Stimulated activated CD4-positive, alpha-beta T cell treated with anti-CD3 and anti-CD28 coated beads, Interleukin-4, amount 100 ng/mL, for 4 hours (primary cell): Measurements from ENCODE around the gene NUP98.
"Not testable (repeated sequence)": the region's sequence is repeated elsewhere in the genome, so short reads cannot be mapped to it uniquely, and the experiment has no call there.

Source experiments
- DNase-seq, 2 experiments: peaks; one replicate each; pipeline ENCODE4 v3.0.0-alpha.2; 2020

The NUP98 gene

GRCh38 chr11:3825473-3826154 is 28.3 kb upstream of the NUP98 start:
- DNase-seq = no peak

DNA sequence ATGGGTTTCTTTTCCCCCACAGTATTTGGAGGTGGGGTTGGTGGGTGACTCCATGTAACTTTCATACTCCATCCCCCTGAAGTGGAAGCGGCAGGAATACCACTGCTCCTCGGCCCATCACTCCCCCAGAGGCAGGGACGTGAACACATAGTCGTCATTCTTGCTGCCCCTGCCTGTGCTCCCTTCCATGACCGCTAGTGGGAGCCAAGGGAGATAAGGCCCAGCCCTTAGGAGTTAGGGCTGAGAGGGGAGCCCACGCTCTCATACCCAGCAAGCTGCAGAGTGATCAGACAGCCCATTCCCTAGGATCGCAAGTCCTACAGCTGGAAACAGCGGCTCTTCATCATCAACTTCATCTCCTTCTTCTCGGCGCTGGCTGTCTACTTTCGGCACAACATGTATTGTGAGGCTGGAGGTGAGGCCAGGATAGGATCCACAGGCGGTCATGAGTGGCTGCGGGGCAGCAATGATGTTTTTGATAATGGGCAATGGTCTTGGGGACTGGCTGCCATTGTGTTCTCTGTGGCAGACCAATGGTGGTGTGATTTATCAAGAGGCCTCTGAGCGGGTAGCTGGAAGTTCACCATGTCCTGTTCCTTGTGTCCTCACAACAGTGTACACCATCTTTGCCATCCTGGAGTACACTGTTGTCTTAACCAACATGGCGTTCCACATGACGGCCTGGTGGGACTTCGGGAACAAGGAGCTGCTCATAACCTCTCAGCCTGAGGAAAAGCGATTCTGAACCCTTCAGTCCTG is 27.5 kb upstream of the NUP98 start:
- peak; percentile 74 to 81 for DNase-seq

DNA sequence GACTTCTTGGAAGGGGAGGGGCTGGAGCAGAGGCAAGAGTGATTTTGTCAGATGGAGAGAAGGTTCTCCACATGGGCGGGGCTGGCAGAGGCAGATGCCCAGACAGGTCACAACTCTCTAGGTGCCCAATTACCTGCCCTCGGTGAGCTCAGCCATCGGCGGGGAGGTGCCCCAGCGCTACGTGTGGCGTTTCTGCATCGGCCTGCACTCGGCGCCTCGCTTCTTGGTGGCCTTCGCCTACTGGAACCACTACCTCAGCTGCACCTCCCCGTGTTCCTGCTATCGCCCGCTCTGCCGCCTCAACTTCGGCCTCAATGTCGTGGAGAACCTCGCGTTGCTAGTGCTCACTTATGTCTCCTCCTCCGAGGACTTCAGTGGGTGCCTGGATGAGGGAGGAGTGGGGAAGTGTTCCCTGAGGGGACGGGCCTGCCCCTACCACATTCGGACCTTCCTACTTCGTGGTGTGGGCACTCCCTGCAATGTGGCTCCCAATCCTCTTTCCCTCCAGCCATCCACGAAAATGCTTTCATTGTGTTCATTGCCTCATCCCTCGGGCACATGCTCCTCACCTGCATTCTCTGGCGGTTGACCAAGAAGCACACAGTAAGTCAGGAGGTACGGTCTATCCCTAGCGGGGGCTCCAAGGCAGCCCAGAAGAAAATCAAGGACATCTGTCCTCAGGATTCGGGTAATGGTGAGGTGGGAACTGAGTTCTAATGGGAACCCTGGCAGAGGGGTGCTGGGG is 26.6 kb upstream of the NUP98 start:
- DNase-seq = no peak

DNA sequence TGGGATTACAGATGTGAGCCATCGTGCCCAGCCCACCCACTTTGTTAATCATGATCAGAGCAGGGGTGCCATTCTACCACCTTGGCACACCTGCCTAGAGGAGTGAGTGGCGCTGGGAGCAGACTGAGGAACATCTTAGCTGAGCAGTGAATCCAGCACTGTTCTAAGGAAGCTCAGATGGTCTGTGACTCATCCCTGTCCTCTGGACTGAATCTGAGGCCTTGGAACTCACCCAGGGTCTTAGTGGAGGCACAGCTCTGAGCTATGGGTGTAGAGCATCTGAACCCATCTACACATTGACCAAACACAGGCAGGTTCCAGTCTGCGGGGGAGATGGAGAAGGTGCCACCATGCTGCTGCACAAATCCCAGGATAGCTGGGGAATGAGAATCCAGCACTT is 25.9 kb upstream of the NUP98 start:
- DNase-seq = no peak

DNA sequence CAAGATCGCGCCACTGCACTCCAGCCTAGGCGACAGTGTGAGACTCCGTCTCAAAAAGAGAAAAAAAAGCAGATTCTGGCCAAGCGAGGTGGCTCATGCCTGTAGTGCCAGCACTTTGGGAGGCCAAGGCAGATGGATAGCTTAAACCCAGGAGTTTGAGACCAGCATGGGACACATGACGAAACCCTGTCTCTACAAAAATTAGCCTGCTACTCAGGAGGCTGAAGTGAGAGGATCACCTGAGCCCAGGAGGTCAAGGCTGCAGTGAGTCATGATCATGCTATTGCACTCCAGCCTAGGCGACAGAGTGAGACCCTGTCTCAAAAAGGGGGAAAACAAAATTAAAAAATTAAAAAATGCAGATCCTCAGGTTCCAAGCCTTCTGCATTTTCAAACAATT is 25.0 kb upstream of the NUP98 start:
- DNase-seq = no peak

DNA sequence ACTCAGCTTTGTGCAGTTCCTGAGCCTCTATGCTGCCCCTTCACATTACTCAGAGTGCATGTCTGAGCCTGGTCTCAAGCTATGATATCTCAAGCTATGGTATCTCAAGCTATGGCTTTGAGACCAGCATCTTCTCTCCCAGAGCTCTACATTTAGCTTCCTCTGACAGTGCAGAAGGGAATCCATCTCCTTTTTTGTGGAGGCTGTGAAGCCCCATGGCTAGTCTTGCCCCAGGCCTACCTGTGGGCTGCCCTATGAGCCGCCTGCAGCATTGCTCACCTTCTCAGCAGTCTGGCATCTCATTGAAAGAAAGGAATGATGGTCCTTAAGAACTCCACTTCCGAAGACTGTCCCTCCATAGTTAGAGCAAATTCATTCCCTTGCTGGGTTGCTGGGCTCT is 23.6 kb upstream of the NUP98 start:
- no peak for DNase-seq

GRCh38 chr11:3817181-3817800 is 19.9 kb upstream of the NUP98 start:
- DNase-seq = no peak

DNA sequence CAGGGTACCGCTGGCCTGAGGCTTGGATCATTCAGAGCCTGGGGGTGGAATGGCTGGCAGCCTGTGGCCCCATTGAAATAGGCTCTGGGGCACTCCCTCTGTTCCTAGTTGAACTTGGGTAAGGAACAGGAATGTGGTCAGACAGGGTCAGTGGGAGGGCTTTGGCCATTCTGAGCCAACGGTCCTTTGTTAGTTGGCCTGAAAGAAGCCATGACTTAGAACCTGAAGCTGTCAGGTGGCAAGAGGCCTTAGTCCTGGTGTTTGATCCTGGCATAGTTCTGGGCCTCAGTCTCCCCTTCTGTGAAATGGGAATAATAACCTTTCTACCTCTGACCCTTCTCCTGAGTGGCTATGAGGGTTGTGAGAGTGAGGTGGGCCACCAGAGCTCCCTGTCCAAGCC is 19.3 kb upstream of the NUP98 start:
- no peak for DNase-seq

- no peak for DNase-seq
Observed at GRCh38 chr11:3815845-3816244, 18.5 kb upstream of the NUP98 start.

GRCh38 chr11:3814832-3815231 is 17.5 kb upstream of the NUP98 start:
- not testable (repeated sequence) for DNase-seq

- no peak for DNase-seq
Observed at GRCh38 chr11:3810951-3811350, 13.6 kb upstream of the NUP98 start.

- DNase-seq = no peak
Observed at GRCh38 chr11:3810446-3810845, 13.1 kb upstream of the NUP98 start.

- DNase-seq = no peak
Observed at GRCh38 chr11:3809624-3809928, 12.2 kb upstream of the NUP98 start.

- DNase-seq = peak in 1 of 2 experiments; percentile 37
Observed at GRCh38 chr11:3808861-3809623, 11.7 kb upstream of the NUP98 start.

- peak; percentile 43 to 67 for DNase-seq
Observed at GRCh38 chr11:3807909-3808860, 10.8 kb upstream of the NUP98 start, which contains the start of gene PGAP2. TSS of gene PGAP2 (plus strand) at chr11:3808560. CDS start at chr11:3811260, 2,700 bp downstream.

- no peak for DNase-seq
Observed at GRCh38 chr11:3803726-3804495, 6.6 kb upstream of the NUP98 start.

DNA sequence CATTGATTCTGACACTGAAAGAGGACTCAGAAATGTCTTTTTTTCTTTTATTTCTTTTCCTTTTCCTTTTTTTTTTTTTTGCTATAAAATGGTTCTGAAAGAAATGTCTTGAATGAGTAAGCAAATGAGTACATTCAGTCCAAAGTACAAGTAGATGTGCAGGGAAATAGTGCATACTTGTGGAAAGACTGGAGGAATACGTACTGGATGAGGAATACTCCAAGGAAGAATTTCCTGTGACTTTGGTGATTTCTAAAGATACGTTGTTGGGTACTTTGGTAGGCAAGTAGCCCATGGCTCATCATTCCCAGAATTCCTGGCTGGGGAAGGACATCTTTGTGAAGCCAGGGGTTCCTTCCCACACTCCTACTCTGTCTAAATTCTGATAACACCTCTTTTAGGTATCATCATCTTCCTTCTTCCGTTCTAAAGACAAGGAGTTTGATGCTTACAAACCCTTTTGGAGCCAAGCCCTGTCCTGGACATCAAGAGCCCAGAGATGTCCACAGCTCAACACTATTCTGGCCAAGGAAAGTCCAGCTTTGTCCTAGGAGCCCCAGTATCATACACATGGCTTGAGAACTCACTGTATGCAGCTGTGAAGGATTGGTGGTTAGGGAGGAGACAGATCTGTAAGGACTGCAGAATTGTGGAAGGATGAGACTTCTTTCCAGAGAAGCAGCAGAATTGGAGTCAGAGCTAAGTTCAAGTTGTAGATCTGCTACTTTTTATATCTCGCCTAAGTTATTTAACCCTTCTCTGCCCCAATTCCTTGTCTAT is 4.8 kb upstream of the NUP98 start:
- no peak for DNase-seq

DNA sequence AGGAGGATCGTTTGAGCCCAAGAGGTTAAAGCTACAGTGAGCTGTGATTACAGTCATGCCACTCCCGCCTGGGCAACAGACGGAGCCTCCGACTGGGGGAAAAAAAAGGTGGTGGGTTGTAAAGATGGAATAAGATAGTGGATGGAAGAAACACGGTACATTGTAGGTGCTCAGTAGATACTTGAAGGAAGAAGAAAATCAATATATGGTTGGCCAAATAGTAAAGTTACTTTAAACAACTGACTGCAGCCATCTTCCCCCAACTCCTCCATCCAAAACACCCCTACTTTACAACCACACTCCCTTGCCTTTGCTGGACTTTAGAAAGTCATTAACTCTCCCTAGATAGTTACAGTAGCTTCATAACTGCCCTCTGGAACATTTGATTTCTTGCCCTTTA is 2.5 kb upstream of the NUP98 start:
- DNase-seq = no peak

- DNase-seq = no peak
Observed at GRCh38 chr11:3799143-3799542, 1.8 kb upstream of the NUP98 start.

GRCh38 chr11:3796801-3797328 is 489 bp downstream of the NUP98 start:
- no peak for DNase-seq
